ENCODE measurements around the gene KIF6. TPM values are rescaled to one million over a fixed set of nuclear protein-coding genes. Genes with fewer than 3 reads are reported as not detected.

The KIF6 gene
- total and polyA plus RNA-seq, 2 donors (not counting 1 experiment from before 2014, with no cell fraction given): not detected

- Histone ChIP-seq H3K36me3 (replicated peaks in 1 of 2; ENCODE audit: control extremely low read depth in 1 of 2, control insufficient read depth in 1 of 2, extremely low read depth in 1 of 2, insufficient read depth in 2 of 2, low read length in 1 of 2) (no peaks in the 10 kb centered on the region), H3K9ac (ENCODE audit: low read length) (no peak overlapping the region), H3K9me3 (ENCODE audit: control extremely low read depth in 1 of 3, control insufficient read depth in 2 of 3, insufficient read depth in 1 of 3, low read length in 2 of 3) (no peaks in the 10 kb centered on the region), H3K27ac (ENCODE audit: low read length in 2 of 2) (no peak overlapping the region), H3K4me1 (ENCODE audit: control insufficient read depth in 2 of 2, insufficient read depth in 2 of 2, low read length in 2 of 2) (no peaks in the 10 kb centered on the region), H3K4me2 (replicated peaks; ENCODE audit: low read depth, low read length, poor library complexity, severe bottlenecking) (no peak overlapping the region), H4K20me1 (ENCODE audit: control insufficient read depth, insufficient read depth, low read length, poor library complexity, severe bottlenecking) (no peaks in the 10 kb centered on the region), H3K27me3 (replicated peaks in 1 of 4; ENCODE audit: control extremely low read depth in 1 of 4, control insufficient read depth in 3 of 4, insufficient read depth in 4 of 4, low read length in 3 of 4) (no peaks in the 10 kb centered on the region), H2AFZ (ENCODE audit: insufficient read depth, low read depth, low read length, poor library complexity, severe bottlenecking) (no peak overlapping the region), H3K4me3 (ENCODE audit: control extremely low read depth in 1 of 5, extremely low read depth in 1 of 5, insufficient read depth in 1 of 5, low read depth in 2 of 5, low read length in 4 of 5) (no peak overlapping the region), H3K79me2 (ENCODE audit: control insufficient read depth, insufficient read depth, low read length) (no peaks in the 10 kb centered on the region)
- no peak overlapping the region for H3K4me3 Mint-ChIP-seq
- ChIA-PET CTCF (interaction anchor here (1.1 kb wide), 1 partner anchor 13 kb away, joined by 3 read pairs; no protein-coding TSS in a partner anchor), POLR2A (no interaction called here)
- H3K9me3 Mint-ChIP-seq (ENCODE audit: insufficient read depth): peaks cover 4% of the 10 kb centered on the region
- ATAC-seq (ENCODE audit: low read depth): no peak
- WGBS (ENCODE audit: insufficient coverage): 86% methylated on average over 2 of the region's 5 CpGs
- no peaks in the 10 kb centered on the region for H3K4me1 Mint-ChIP-seq
- intact Hi-C loops (cut with micrococcal nuclease): no loop called here
- H3K27me3 Mint-ChIP-seq: peaks cover 31% of the 10 kb centered on the region
- no peak overlapping the region for H3K27ac Mint-ChIP-seq
- TF ChIP-seq EZH2 (IDR thresholded peaks at IDR 0.05; ENCODE audit: borderline replicate concordance, insufficient read depth, low read depth, low read length, poor library complexity, severe bottlenecking) (no peak), CTCF (IDR thresholded peaks at IDR 0.05) (no peak)
- no peak for DNase-seq
Observed at GRCh38 chr6:39452306-39453145, 272.7 kb downstream of the KIF6 start.

- WGBS (ENCODE audit: insufficient coverage): 67% methylated on average over 1 of the region's 2 CpGs
- no peak overlapping the region for H3K4me2 ChIP-seq (replicated peaks; ENCODE audit: low read depth, low read length, poor library complexity, severe bottlenecking)
- Mint-ChIP-seq H3K9me3 (ENCODE audit: insufficient read depth) (peaks cover 4% of the 10 kb centered on the region), H3K27ac (no peak overlapping the region), H3K4me1 (no peaks in the 10 kb centered on the region), H3K27me3 (peaks cover 34% of the 10 kb centered on the region), H3K4me3 (no peak overlapping the region)
- no peaks in the 10 kb centered on the region for H3K4me1 ChIP-seq (ENCODE audit: control insufficient read depth in 2 of 2, insufficient read depth in 2 of 2, low read length in 2 of 2)
- no peaks in the 10 kb centered on the region for H3K9me3 ChIP-seq (ENCODE audit: control extremely low read depth in 1 of 3, control insufficient read depth in 2 of 3, insufficient read depth in 1 of 3, low read length in 2 of 3)
- no peaks in the 10 kb centered on the region for H3K36me3 ChIP-seq (replicated peaks in 1 of 2; ENCODE audit: control extremely low read depth in 1 of 2, control insufficient read depth in 1 of 2, extremely low read depth in 1 of 2, insufficient read depth in 2 of 2, low read length in 1 of 2)
- ATAC-seq (ENCODE audit: low read depth) (no peak), DNase-seq (no peak)
- H3K79me2 ChIP-seq (ENCODE audit: control insufficient read depth, insufficient read depth, low read length): no peaks in the 10 kb centered on the region
- H3K9ac ChIP-seq (ENCODE audit: low read length): no peak overlapping the region
- H3K27me3 ChIP-seq (replicated peaks in 1 of 4; ENCODE audit: control extremely low read depth in 1 of 4, control insufficient read depth in 3 of 4, insufficient read depth in 4 of 4, low read length in 3 of 4): no peaks in the 10 kb centered on the region
- H3K27ac ChIP-seq (ENCODE audit: low read length in 2 of 2): no peak overlapping the region
- intact Hi-C loops (cut with micrococcal nuclease): no loop called here
- ChIA-PET POLR2A (no interaction called here), CTCF (interaction anchor here (1.1 kb wide), 1 partner anchor 12 kb away, joined by 3 read pairs; no protein-coding TSS in a partner anchor)
- TF ChIP-seq CTCF (IDR thresholded peaks at IDR 0.05) (no peak), EZH2 (IDR thresholded peaks at IDR 0.05; ENCODE audit: borderline replicate concordance, insufficient read depth, low read depth, low read length, poor library complexity, severe bottlenecking) (no peak)
- no peaks in the 10 kb centered on the region for H4K20me1 ChIP-seq (ENCODE audit: control insufficient read depth, insufficient read depth, low read length, poor library complexity, severe bottlenecking)
- H3K4me3 ChIP-seq (ENCODE audit: control extremely low read depth in 1 of 5, extremely low read depth in 1 of 5, insufficient read depth in 1 of 5, low read depth in 2 of 5, low read length in 4 of 5): no peak overlapping the region
- H2AFZ ChIP-seq (ENCODE audit: insufficient read depth, low read depth, low read length, poor library complexity, severe bottlenecking): no peak overlapping the region
Observed at GRCh38 chr6:39451831-39452230, 273.4 kb downstream of the KIF6 start.

Data from B cell (primary cell).